Measurements from ENCODE around the gene MIOX. TPM values are rescaled to one million over a fixed set of nuclear protein-coding genes. Genes with fewer than 3 reads are reported as not detected.

MIOX gene
- total RNA-seq, 1 experiment from 2014 or later: 0.39 TPM

GRCh38 chr22:50444663-50445062, 42.0 kb upstream of the MIOX start:
- Histone ChIP-seq H3K9me2 (ENCODE audit: insufficient read depth) (no peaks in the 10 kb centered on the region), H3K9me3 (ENCODE audit: control insufficient read depth in 1 of 2, insufficient read depth in 1 of 2, low read depth in 1 of 2, low read length in 2 of 2) (no peaks in the 10 kb centered on the region), H3K9ac (ENCODE audit: low read length) (no peak overlapping the region), H3K27ac (ENCODE audit: low read depth, low read length) (no peak overlapping the region), H2AFZ (ENCODE audit: low read depth, low read length, poor library complexity, severe bottlenecking) (no peak overlapping the region), H3K4me2 (ENCODE audit: low read length) (no peak overlapping the region), H4K20me1 (ENCODE audit: insufficient read depth) (no peaks in the 10 kb centered on the region), H3K79me2 (ENCODE audit: insufficient read depth, low read length) (no peaks in the 10 kb centered on the region), H3K4me1 (ENCODE audit: control insufficient read depth in 1 of 2, insufficient read depth in 2 of 2, low read length in 2 of 2) (peaks cover 0 to 4% of the 10 kb centered on the region in 2 experiments; a peak in 2 of 4 replicates), H3K36me3 (ENCODE audit: control insufficient read depth in 1 of 2, insufficient read depth in 2 of 2, low read length in 2 of 2) (peaks cover 3 to 8% of the 10 kb centered on the region in 2 experiments; a peak in 3 of 4 replicates), H3K27me3 (ENCODE audit: insufficient read depth, low read length) (no peaks in the 10 kb centered on the region), H3K4me3 (replicated peaks in 1 of 2; ENCODE audit: low read depth in 1 of 2, low read length in 2 of 2) (no peak overlapping the region)
- ATAC-seq (no peak), DNase-seq (ENCODE audit: low read depth, low spot score) (peak; percentile 6)
- ChIA-PET CTCF (no interaction called here), POLR2A (no interaction called here), RAD21 (ENCODE audit: low non-redundant PET in 1 of 2, low total read pairs in 2 of 2, uncharacterized antibody in 2 of 2, unreplicated experiment in 2 of 2) (no interaction called here)
- BruUV-seq (replicated peaks): TSS peak; percentile 31
- TF ChIP-seq MAX (IDR thresholded peaks at IDR 0.05): no peak
- 0 out of 2 replicates have a peak, but pooled peaks have one; percentile 13 for TF ChIP-seq POLR2AphosphoS5 (IDR thresholded peaks at IDR 0.05; ENCODE audit: low read depth, low read length)
- intact Hi-C loops (cut with micrococcal nuclease): no loop called here

GRCh38 chr22:50445071-50445879, 41.4 kb upstream of the MIOX start:
- no peak overlapping the region for H3K9ac ChIP-seq (ENCODE audit: low read length)
- H3K27ac ChIP-seq (ENCODE audit: low read depth, low read length): no peak overlapping the region; the same call in 1 of the 2 replicates
- H3K27me3 ChIP-seq (ENCODE audit: insufficient read depth, low read length): no peaks in the 10 kb centered on the region
- TF ChIP-seq EZH2 (IDR thresholded peaks at IDR 0.05): no peak
- TF ChIP-seq EGR1 (IDR thresholded peaks at IDR 0.05; ENCODE audit: low read depth): no peak
- no peak for TF ChIP-seq ATF3 (IDR thresholded peaks at IDR 0.05)
- no peak for TF ChIP-seq RAD21 (IDR thresholded peaks at IDR 0.05; ENCODE audit: low read depth)
- no peak for TF ChIP-seq POLR2A (IDR thresholded peaks at IDR 0.05; ENCODE audit: borderline replicate concordance, extremely low read depth, insufficient read depth, insufficient read length)
- TF ChIP-seq CTCF (IDR thresholded peaks at IDR 0.05 in 2 of 3, conservative IDR thresholded peaks at IDR 0.05 in 1 of 3; ENCODE audit: borderline replicate concordance in 1 of 3, insufficient read depth in 1 of 3, low read depth in 2 of 3, low read length in 2 of 3): no peak
- no peaks in the 10 kb centered on the region for H3K79me2 ChIP-seq (ENCODE audit: insufficient read depth, low read length)
- no peaks in the 10 kb centered on the region for H3K9me2 ChIP-seq (ENCODE audit: insufficient read depth)
- peaks cover 0 to 4% of the 10 kb centered on the region in 2 experiments; a peak in 2 of 4 replicates for H3K4me1 ChIP-seq (ENCODE audit: control insufficient read depth in 1 of 2, insufficient read depth in 2 of 2, low read length in 2 of 2)
- ATAC-seq: no peak; the same call in 1 of the 2 replicates
- POLR2A ChIA-PET: no interaction called here
- no peak for DNase-seq (ENCODE audit: low read depth, low spot score)
- no peak overlapping the region for H3K4me3 ChIP-seq (replicated peaks in 1 of 2; ENCODE audit: low read depth in 1 of 2, low read length in 2 of 2)
- no peaks in the 10 kb centered on the region for H4K20me1 ChIP-seq (ENCODE audit: insufficient read depth)
- RAD21 ChIA-PET (ENCODE audit: low non-redundant PET in 1 of 2, low total read pairs in 2 of 2, uncharacterized antibody in 2 of 2, unreplicated experiment in 2 of 2): no interaction called here
- H3K4me2 ChIP-seq (ENCODE audit: low read length): no peak overlapping the region
- H2AFZ ChIP-seq (ENCODE audit: low read depth, low read length, poor library complexity, severe bottlenecking): no peak overlapping the region
- H3K9me3 ChIP-seq (ENCODE audit: control insufficient read depth in 1 of 2, insufficient read depth in 1 of 2, low read depth in 1 of 2, low read length in 2 of 2): no peaks in the 10 kb centered on the region
- intact Hi-C loops (cut with micrococcal nuclease): no loop called here
- peaks cover 3 to 8% of the 10 kb centered on the region in 2 experiments; a peak in 3 of 4 replicates for H3K36me3 ChIP-seq (ENCODE audit: control insufficient read depth in 1 of 2, insufficient read depth in 2 of 2, low read length in 2 of 2)
- no TSS peak for BruUV-seq (replicated peaks)
- CTCF ChIA-PET: no interaction called here
